Measurements from ENCODE around the gene DOCK9. TPM values are rescaled to one million over a fixed set of nuclear protein-coding genes. Genes with fewer than 3 reads are reported as not detected.

The DOCK9 gene
- total RNA-seq, 1 experiment from 2014 or later: 36.6 TPM

GRCh38 chr13:98979012-98979660 lies 1.3 kb upstream of the DOCK9 start:
- DNase-seq (ENCODE audit: low spot score) (no peak), ATAC-seq (no peak)
- Mint-ChIP-seq H3K27me3 (ENCODE audit: low read depth) (no peaks in the 10 kb centered on the region), H3K4me1 (peaks cover 43% of the 10 kb centered on the region), H3K27ac (no peak overlapping the region), H3K4me3 (no peak overlapping the region), H3K9me3 (no peaks in the 10 kb centered on the region), H3K36me3 (no peaks in the 10 kb centered on the region)
- ChIA-PET POLR2A (no interaction called here), CTCF (interaction anchor here (1.4 to 4.0 kb wide), 2 partner anchors 41 to 50 kb away, joined by 3 to 22 read pairs; no protein-coding TSS in a partner anchor)
- TF ChIP-seq KAT7 (CRISPR knock-in tag; IDR thresholded peaks at IDR 0.05; ENCODE audit: borderline replicate concordance): no peak
- TF ChIP-seq, protein P1, sequence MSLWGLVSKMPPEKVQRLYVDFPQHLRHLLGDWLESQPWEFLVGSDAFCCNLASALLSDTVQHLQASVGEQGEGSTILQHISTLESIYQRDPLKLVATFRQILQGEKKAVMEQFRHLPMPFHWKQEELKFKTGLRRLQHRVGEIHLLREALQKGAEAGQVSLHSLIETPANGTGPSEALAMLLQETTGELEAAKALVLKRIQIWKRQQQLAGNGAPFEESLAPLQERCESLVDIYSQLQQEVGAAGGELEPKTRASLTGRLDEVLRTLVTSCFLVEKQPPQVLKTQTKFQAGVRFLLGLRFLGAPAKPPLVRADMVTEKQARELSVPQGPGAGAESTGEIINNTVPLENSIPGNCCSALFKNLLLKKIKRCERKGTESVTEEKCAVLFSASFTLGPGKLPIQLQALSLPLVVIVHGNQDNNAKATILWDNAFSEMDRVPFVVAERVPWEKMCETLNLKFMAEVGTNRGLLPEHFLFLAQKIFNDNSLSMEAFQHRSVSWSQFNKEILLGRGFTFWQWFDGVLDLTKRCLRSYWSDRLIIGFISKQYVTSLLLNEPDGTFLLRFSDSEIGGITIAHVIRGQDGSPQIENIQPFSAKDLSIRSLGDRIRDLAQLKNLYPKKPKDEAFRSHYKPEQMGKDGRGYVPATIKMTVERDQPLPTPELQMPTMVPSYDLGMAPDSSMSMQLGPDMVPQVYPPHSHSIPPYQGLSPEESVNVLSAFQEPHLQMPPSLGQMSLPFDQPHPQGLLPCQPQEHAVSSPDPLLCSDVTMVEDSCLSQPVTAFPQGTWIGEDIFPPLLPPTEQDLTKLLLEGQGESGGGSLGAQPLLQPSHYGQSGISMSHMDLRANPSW (CRISPR knock-in tag; conservative IDR thresholded peaks at IDR 0.05; ENCODE audit: low read depth): no peak
- TF ChIP-seq NFYB (CRISPR knock-in tag; conservative IDR thresholded peaks at IDR 0.05; ENCODE audit: low read depth): no peak
- no peak for TF ChIP-seq GABPB1 (CRISPR knock-in tag; IDR thresholded peaks at IDR 0.05)
- no peak for TF ChIP-seq FOXP1 (CRISPR knock-in tag; IDR thresholded peaks at IDR 0.05; ENCODE audit: borderline replicate concordance)
- no peak for TF ChIP-seq AFF4 (CRISPR knock-in tag; IDR thresholded peaks at IDR 0.05; ENCODE audit: borderline replicate concordance)
- no peak for TF ChIP-seq RORB (CRISPR knock-in tag; IDR thresholded peaks at IDR 0.05)
- TF ChIP-seq PRDM15 (CRISPR knock-in tag; IDR thresholded peaks at IDR 0.05): no peak
- TF ChIP-seq ZNF263 (CRISPR knock-in tag; IDR thresholded peaks at IDR 0.05; ENCODE audit: low read depth): no peak
- TF ChIP-seq, protein P2, sequence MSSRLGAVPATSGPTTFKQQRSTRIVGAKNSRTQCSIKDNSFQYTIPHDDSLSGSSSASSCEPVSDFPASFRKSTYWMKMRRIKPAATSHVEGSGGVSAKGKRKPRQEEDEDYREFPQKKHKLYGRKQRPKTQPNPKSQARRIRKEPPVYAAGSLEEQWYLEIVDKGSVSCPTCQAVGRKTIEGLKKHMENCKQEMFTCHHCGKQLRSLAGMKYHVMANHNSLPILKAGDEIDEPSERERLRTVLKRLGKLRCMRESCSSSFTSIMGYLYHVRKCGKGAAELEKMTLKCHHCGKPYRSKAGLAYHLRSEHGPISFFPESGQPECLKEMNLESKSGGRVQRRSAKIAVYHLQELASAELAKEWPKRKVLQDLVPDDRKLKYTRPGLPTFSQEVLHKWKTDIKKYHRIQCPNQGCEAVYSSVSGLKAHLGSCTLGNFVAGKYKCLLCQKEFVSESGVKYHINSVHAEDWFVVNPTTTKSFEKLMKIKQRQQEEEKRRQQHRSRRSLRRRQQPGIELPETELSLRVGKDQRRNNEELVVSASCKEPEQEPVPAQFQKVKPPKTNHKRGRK (CRISPR knock-in tag; IDR thresholded peaks at IDR 0.05; ENCODE audit: borderline replicate concordance): no peak
- TF ChIP-seq ELF4 (CRISPR knock-in tag; IDR thresholded peaks at IDR 0.05; ENCODE audit: low read depth): no peak
- no peak for TF ChIP-seq ZNF423 (CRISPR knock-in tag; IDR thresholded peaks at IDR 0.05)
- no peak for TF ChIP-seq JUN (CRISPR knock-in tag; IDR thresholded peaks at IDR 0.05)
- no peak for TF ChIP-seq PREB (CRISPR knock-in tag; IDR thresholded peaks at IDR 0.05; ENCODE audit: borderline replicate concordance)
- no peak for TF ChIP-seq CREB1 (CRISPR knock-in tag; IDR thresholded peaks at IDR 0.05)
- no peak for TF ChIP-seq OVOL2 (CRISPR knock-in tag; IDR thresholded peaks at IDR 0.05; ENCODE audit: borderline replicate concordance)
- no peak for TF ChIP-seq NFE2L1 (CRISPR knock-in tag; IDR thresholded peaks at IDR 0.05)

All from WTC11 (cell line).